Stimulated activated CD4-positive, alpha-beta T cell treated with anti-CD3 and anti-CD28 coated beads, Interleukin-1b, Interleukin-23, amount 100 ng/mL, for 48 hours (primary cell): Measurements from ENCODE around the gene LUC7L3.
A peak's percentile ranks its signal among the peaks of the same experiment; 100 is the strongest.
"Not testable (repeated sequence)": the region's sequence is repeated elsewhere in the genome, so short reads cannot be mapped to it uniquely, and the experiment has no call there.

Source experiments
- DNase-seq: peaks from one replicate; pipeline ENCODE4 v3.0.0-alpha.2; 2020

The LUC7L3 gene

DNA sequence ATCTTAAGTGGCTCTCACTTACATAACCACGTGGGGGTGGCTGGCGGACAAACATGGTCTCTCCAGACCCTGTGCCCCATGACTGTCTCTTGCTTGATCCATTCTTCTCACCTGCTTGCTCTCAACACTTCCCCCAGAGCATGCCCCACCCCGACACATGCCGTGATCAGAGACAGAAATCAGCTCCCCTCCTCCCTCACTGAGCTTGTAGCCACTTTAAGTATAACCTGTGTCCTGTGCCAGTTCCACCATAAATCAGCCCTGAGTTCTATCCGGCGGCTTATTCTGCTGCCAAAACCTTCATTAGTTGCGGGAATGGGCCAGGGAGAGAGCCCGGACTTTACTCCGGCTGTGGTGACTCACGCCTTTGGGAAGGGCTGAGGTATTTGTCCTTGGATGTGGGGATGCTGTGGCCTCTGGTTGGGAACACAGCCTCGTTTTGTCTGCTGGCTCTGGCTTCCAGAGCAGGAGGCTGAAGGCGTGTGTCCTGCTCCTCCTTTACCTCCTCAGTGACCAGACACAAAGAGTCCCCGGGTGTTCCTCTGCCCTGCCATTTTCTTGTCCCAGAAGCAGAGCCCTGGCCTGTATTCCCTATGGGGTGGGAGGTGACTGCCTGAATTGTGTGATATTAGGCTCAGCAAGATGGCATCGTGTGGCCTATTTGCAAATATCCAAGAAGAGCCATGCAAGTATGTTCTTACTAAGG is 32.8 kb upstream of the LUC7L3 start:
- no peak for DNase-seq

DNA sequence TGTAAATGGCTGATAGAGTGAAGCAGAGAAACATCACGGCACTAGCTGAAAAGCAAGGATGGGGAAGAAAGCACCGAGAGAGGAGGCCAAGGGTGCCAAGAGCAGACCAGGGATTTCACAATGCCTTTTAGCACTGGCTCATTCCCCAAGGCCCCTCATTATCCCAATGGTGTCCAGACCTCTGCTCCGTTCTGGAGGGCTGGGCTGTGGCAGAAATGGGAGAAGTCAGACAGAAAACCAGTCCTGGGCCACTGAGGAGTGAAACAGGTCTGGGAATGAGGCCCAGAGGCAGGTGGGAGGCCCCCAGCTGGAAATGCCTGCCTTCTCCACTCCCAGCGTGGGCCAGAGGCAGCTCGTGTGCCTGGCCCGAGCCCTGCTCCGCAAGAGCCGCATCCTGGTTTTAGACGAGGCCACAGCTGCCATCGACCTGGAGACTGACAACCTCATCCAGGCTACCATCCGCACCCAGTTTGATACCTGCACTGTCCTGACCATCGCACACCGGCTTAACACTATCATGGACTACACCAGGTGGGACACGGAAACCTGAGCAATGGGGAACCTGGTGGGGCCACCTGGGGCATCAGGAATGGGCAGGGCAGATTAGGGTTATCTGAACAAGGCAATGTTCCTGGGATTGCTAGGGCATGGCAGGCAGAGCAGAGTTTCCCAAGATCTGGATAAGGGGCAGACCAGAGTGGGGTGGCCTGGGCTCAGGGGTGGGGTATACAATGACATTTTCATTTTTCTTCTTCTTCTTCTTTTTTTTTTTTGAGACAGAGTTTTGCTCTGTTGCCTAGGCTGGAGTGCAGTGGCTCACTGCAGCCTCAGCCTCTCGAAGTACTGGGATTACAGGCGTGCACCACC is 32.0 kb upstream of the LUC7L3 start:
- DNase-seq: no peak

DNA sequence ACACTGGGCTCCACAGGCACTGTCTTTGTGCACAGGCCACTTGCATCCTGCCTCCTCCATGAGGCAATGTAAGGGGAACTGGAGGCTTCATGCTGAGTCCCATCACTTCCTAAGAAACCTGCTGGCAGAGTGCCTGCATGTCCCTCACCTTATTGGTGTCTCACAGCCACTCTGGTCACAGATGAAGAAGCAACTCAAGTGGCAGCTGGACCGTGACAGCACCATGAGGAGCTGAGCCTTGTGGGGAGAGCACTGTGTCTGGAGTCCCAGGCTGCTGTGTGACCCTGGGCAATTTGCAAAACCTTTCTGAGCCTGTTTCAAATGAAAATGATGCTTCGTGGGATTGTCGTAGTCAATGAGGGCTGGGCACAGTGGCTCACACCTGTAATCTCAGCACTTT is 31.2 kb upstream of the LUC7L3 start:
- DNase-seq: no peak

DNA sequence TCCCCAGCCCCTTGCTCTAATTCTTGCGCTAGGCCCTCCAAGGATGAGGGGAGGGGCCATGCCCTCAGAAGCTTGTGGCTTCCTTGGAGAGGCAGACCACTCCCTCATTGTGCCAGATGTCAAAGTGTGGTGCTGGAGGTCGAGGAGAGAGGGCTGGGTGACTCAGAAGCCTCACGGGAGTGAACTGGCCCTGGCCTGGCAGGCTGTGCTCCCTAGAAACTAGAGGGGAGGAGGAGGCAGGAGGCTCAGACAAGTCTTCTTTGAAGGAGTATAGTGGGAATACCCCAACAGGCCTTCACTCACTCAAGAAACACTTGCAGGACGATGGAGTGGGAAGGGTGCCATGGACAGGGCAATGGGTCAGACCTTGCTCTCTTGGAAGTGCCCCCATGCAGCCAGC is 30.2 kb upstream of the LUC7L3 start:
- no peak for DNase-seq

DNA sequence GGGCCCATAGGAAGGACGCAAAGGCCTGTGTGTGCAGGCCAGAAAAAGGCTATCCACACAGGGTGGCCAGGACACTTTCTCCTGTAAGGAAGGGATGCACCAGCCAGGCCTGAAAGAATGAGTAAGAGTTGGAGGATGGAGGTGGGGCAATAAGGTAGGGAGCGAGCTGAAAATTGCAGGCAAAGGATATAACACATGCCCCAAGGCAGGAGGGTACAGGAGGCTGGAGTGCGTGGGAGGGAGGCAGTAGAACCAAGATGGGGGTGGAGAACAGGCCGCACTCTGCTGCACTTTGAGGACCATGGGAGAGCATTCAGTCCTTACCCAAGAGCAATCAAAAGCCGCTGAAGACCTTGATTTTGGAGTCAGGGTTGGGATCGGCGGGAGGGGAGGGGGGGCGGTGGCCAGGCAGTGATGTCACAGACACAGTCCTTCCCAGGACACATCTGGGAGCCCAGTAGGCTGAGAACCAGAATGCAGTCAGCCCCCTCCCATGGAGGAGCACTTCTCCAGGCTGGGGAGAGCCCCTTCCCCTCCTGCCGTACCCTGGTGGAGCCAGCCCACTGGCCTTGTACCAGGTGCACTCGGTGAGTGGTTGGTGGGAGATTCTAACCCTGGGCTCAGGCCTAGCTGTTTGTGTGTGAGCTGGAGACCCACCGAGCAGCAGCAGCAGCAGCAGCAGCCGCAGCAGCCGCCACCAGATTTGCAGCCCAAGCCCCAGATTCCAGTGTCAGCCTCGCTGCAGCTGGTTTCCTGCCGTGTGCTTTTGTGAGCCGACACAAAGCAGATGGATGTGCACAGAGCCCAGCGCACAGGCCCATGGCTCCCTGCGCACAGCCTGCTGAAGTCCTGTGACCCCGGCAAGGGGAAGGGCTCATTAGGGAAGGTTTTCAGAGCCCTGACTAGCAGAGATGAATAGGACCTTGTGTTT is 29.2 kb upstream of the LUC7L3 start:
- no peak for DNase-seq

DNA sequence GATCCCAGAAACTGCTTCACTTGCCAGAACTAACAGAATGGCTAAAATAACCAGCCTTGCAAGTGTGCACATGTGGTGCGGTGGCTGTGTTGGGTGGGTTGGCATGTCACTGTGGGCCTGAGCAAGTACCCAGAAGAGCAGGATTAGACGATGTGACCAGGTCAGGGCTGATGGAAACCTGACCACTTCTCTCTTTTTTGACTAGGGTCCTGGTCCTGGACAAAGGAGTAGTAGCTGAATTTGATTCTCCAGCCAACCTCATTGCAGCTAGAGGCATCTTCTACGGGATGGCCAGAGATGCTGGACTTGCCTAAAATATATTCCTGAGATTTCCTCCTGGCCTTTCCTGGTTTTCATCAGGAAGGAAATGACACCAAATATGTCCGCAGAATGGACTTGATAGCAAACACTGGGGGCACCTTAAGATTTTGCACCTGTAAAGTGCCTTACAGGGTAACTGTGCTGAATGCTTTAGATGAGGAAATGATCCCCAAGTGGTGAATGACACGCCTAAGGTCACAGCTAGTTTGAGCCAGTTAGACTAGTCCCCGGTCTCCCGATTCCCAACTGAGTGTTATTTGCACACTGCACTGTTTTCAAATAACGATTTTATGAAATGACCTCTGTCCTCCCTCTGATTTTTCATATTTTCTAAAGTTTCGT is 28.4 kb upstream of the LUC7L3 start:
- no peak for DNase-seq

DNA sequence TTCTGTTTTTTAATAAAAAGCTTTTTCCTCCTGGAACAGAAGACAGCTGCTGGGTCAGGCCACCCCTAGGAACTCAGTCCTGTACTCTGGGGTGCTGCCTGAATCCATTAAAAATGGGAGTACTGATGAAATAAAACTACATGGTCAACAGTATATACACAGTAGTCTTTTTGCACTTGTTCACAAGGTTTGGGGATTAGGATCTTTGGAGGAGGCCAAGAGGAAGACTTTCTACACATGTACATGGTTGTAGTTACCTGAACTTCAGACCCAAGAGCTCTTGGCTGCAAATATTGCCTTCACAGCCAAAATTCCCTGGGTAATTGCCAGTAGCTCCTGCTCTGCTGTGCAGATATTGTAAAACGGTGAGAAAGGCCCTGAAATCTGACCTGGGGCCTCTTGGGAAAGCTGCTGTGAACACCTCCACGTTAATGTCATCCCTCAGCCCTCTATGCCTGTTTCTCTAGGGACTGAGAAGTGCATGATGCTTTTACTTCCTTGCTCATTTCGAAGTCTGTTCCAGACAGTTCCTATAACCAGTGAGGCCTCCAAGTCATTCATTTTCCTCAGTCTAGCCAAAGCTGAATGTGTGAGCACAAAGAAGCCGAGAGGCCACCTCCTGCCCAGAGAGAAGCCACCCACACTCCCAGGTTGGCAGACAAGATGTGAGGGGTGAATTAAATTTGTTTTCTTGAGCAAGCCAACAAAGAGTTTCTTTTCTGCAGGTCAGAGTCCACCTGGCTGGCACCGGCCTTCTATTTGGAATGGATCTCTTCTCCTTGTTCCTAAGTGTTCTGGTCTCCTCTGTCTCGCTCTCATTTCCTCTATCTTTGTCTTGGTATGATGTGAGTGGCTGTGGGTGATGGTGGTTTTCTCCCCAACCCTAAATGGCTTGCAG is 27.6 kb upstream of the LUC7L3 start:
- DNase-seq: no peak

DNA sequence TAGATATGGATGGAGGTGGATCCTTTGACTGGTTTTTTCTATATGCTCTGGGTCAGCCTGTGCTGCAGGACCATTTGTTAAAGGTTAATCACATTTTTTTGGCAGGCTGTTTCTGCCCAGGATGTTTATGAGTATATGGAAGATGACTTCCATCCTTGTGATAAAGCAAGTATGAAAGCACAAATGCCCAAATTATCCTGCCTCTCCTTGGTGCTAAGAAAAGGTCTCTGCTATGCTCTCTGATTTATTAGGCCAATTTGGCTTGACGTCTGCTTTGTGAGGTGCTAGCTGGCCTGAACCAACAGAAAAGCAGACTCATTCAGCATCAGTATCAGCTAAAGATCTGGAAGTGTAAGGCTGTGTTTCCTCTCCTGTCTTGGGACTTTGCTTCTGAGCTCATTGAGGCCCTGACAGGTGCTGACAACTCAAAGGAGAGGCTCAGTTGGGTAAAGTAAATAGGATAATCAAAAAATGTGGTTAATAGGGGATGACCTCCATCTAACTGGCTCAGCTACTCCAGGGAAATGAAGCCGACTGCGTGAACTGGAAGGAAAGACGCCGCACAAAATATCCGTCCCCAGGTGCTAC is 26.9 kb upstream of the LUC7L3 start:
- no peak for DNase-seq

DNA sequence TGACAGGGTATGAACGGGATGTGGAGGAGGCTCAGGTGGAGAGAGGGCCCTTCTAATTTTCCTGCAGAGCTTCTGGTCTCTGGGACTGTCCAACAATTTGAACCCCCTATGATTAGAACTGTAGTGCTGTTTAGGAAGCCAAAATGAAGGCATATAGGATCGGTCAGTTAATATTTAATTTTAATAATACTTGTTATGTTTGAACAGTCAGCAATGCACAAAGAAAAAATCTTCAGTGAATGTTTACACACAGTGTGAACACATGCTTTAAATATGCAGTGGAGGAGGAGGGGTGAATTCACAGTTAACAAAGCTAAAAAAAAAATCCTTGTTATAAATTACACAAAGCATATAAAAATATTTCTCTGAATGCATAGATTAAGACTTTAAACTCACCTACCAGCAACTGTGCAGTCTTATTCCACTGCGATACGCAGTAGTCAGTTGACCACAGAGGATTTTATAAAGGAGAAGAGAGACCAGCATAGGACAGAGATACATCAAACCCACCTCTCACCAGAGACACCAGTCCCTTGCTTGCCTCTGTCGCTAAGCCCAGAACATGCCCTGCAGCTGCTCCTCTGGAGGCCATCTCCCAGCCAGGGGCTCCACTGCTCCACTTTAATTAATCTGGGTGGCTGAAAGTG is 26.2 kb upstream of the LUC7L3 start:
- no peak for DNase-seq

DNA sequence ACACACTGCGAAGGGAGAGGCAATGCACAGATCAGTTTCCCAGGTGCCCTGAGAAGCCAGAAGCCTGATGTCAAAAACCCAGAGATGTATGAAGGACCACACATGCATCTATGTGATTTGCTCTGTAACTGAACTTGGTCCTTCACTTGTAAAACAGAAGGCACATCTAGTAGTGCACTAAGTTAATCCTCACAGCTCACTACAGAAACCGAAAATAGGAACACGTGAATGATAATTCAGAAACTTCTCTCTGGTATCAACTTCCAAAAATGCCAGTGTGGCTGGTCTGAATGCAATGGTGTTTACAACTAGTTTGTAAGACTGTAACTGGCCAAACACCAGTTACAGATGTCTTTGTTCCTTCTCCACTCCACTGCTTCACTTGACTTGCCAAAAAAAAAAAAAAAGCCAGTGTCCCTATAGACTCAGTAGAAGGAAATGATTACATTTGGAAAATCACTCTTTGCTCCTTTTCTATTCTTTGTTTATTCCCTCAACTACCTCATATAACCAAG is 23.0 kb upstream of the LUC7L3 start:
- no peak for DNase-seq

DNA sequence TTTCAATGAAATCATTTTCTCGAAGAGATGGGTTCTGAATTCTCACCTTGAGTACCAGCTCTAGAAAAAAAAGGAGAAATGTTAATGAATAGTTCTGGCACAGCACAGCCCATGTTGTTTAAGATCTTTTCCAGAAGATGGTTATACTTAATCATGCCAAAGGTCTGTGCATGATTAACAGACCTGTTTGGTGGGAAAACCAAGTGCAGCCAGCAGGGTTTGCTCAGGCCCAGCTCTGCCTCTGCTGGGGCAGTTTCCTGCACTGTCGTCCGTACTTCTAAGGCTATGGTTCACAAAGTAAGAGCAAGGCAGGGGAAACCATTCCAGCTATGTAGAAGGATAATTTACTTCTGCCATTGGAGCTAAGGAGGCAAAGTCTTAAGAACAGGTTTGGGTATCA is 22.3 kb upstream of the LUC7L3 start:
- no peak for DNase-seq

DNA sequence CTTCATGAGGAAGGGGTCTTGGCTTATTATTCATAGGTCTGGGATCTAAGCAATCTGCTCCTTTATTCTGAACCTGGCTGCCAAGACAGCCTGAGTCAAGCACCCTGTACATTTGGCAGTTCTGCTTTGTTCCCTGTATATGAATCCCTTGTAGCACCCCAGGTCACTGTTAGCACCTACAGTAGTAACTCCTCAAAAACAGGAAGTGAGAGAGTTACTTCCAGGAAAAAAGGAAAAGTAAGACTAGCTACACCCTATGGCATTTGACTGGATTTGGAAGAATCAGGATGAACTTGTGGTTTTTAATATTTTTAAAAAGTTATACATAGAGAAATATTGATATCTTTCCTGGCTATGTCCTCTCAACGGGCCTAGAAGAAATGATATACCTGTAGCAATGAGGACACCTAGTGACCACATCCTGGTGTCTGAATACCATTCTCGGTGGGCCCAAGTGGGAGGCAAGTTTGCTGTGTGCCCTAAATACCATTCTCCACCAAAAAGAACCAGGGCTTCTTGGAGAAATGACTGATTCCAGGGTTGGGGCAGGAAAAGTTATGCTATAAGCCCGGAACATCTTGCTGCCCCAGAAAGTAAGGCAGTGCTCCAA is 21.6 kb upstream of the LUC7L3 start:
- DNase-seq: no peak

DNA sequence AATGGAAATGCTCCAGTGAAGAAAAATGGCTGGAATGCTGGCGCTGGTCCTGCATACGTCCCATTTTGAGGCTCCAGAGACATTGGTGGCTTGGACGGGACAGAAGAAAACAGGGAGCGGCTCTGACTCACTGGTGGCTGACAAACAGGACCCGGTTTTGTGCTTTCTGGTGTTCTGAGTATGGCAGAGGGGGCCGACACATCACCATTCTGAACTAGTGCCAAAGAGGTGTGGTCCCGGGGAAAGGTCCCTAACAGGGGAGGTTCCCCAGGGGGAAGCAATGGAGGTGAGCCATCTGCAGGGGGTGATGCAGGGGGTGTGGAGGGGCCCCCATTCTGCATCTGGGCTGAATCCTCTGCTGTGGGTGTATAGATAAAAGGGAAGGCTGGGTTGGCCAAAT is 20.0 kb upstream of the LUC7L3 start:
- DNase-seq: no peak

DNA sequence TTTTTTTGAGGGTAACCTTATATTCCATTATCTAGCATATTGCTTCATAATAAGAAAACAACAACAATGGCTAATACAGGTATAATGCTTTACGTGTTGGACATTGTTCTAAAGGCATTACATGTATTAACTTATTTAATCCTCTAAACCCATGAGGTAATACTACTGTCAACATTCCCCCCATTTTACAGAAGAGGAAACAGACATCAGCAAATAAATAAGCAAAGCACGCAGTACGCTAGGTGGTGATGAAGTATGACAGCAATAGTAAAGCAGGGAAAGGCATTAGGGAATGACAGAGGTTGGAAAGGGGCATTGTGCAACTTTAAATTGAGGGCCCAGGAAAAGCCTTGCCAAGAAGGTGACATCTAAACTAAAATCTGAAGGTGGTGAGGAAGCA is 16.2 kb upstream of the LUC7L3 start:
- no peak for DNase-seq

DNA sequence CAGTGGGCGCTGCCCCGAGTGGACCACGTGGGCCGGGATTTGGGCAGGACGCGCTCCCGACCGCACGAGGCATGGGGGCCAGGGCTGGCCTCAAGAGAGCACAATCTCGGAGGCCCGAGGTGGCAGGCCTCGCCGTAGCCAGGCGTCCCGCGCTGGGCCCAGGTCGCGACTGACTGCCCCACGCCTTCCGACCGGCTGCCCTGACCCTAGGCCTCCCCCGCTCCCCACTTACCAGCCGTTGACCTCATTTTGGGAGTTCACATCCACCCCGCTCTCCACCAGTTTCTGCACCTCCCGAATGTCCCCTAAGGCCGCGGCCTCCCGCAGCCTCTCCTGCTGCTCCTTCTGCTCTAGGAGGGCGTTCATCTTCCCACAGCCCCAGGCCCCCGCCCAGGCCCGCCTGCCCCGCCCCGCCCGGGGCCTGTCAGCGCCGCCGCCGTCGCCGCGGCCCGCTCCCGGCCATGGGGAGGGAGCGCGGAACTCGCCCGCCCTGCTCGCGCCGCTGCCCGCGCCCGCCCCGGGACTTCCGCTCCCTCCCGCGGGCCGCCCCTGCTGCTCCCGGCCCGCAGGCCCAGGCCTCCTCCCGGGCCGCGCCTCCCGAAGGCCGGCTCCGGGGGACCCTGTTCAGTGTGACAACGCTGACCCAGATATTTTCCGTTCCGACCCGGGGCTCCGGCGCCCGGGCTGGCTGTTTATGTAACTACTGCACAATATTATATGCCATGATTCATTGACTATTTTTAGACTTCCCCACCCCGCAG is 11.9 kb upstream of the LUC7L3 start, which contains the start of gene ANKRD40:
Gene ANKRD40, minus strand, starts transcription at position 626 of the 761 bp plus-strand sequence. Its CDS starts 260 bp downstream, at position 366.
- peak; percentile 92 for DNase-seq

DNA sequence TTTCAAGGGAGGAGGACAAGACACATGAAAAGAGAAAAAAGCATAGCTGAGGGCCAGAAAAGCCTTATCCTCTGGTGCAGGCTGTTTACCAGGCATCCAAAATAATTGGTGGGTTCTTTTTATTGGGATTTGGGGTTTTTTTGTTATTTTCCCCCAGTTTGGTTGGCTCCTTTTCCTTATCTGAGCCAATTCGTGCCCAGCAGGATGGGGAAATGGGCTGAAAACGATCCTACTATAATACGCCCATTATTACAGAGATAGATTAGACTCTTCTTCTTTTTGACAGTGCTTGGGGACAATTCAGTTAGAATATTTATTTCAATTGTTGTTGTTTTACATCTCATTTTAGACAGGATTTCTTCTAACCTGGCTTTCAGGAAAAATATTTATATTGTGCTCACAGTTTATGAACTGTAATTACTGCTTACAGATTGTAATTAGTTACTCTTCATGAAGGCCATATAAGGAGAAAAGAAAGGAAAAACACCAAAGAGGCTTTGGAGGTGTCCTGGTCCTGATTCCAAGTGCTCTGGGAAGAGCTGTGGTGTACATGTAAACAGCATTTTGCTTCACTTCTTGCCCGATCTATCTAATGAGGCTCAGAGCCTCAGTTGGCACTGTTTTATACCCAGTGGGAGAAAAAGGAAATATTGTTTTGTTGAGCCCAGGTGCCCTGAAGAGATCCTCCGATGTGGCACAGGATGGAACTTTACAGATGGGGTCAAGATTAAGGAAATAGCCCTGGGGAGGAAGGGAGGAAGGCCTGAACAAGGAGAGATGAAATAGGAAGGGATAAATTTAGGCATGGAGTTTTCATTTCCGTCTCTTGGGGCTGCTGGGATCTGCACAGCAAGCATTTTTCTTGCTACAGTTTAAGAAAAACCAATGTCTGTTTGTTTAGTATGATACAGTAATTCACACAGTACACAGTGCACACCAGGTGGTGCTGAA is 11.1 kb upstream of the LUC7L3 start:
- no peak for DNase-seq

DNA sequence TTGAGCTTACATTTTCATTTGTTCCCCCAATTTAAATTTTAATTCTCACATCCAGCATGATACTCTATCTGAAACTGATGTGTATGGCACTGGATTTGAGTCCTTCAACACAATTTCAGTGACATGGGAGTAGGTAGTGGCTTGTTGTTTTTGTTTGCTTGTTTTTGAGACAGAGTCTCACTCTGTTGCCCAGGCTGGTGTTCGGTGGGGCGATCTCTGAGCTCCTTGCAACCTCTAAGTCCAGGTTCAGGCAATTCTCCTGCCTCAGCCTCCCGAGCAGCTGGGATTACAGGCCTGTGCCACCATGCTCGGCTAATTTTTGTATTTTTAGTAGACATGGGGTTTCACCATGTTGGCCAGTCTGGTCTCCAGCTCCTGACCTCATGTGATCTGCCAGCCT is 10.3 kb upstream of the LUC7L3 start:
- not testable (repeated sequence) for DNase-seq

DNA sequence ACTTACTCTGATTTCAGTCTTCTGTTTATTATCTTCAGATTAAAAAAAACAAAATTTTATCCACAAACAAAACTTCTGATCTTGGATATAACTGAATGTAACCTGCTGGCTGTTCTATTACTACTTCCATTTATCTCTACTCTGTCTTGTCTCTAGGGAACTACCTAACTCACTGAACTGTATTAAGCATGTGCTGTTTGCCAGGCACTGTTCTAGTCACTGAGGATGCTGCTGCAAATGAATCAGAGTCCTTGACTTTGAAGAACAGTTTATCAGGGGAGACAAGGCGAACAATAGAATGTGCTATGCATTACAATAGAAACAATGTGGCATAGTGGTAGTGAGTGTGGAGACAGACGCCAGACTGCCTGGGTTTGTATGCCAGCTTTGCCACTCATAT is 9.4 kb upstream of the LUC7L3 start:
- DNase-seq: no peak
